Gastrocnemius medialis (tissue), 4 donors: ENCODE measurements around the gene PGS1. TPM values are rescaled to one million over a fixed set of nuclear protein-coding genes. Genes with fewer than 3 reads are reported as not detected.

Experiments used
- ATAC-seq, 2 donors: fragments of 150-250 bp; one replicate each; pipeline ENCODE4 v1.9.1; 2016
- DNase-seq, 2 donors: peaks; one replicate each; pipeline ENCODE4 v3.0.0-alpha.2; 2019
- H3K27ac ChIP-seq, 4 donors: fragments of 200-600 bp; sonication (generic); 1 replicate in 1 of 4; 2 replicates in 3 of 4; pipeline ENCODE4 v1.5.1; 2016 to 2018; ENCODE audit warnings: mild to moderate bottlenecking in 2 of 4, moderate library complexity in 1 of 4
- H3K27me3 ChIP-seq, 3 donors: fragments of 200-600 bp; sonication (generic) in 2 of 3; 1 replicate in 1 of 3; 2 replicates in 2 of 3; pipeline versions ENCODE4 v1.5.1 to v1.6.0; 2016 to 2019; ENCODE audit warnings: mild to moderate bottlenecking in 1 of 3, moderate library complexity in 1 of 3
- H3K36me3 ChIP-seq, 2 donors: fragments of 200-600 bp; sonication (generic) in 1 of 2; one replicate each; pipeline ENCODE4 v1.5.1; 2017 to 2018
- H3K4me1 ChIP-seq, 2 donors: fragments of 200-600 bp; sonication (generic) in 1 of 2; one replicate each; pipeline ENCODE4 v1.5.1; 2016 to 2017; ENCODE audit warnings: mild to moderate bottlenecking in 2 of 2
- H3K4me3 ChIP-seq, 4 donors: fragments of 200-600 bp; sonication (generic) in 3 of 4; 1 replicate in 1 of 4; 2 replicates in 3 of 4; pipeline ENCODE4 v1.5.1; 2016 to 2019; ENCODE audit warnings: mild to moderate bottlenecking in 2 of 4
- H3K9me3 ChIP-seq, 3 donors: fragments of 200-600 bp; sonication (generic) in 2 of 3; 1 replicate in 1 of 3; 2 replicates in 2 of 3; pipeline ENCODE4 v1.5.1; 2016 to 2019
- CTCF ChIP-seq, 5 experiments: fragments of 450-650 bp in 3 of 5; fragments of 200-600 bp in 2 of 5; sonication (generic) in 2 of 5; IDR thresholded peaks in 4 of 5; conservative IDR thresholded peaks in 1 of 5; 1 replicate in 4 of 5; 2 replicates in 1 of 5; pipeline ENCODE4 v1.5.1; 2016 to 2019; ENCODE audit warnings: antibody characterized with exemption in 5 of 5, mild to moderate bottlenecking in 3 of 5, moderate library complexity in 3 of 5
- POLR2A ChIP-seq, 2 donors: fragments of 450-650 bp; IDR thresholded peaks; one replicate each; pipeline ENCODE4 v1.6.1; 2017; ENCODE audit warnings: antibody characterized with exemption in 2 of 2, mild to moderate bottlenecking in 2 of 2, moderate library complexity in 2 of 2
- in situ Hi-C, 4 donors: fragments of 200-750 bp; cut with MboI; loops; one replicate each; pipeline versions ENCODE4 v1.15.0 to v1.8.0; 2017; ENCODE audit warnings: low sequenced_read_pairs in 4 of 4
- intact Hi-C: fragments of 100-400 bp; cut with DNase I; formaldehyde crosslinking; loops from one replicate; pipeline ENCODE4 v1.15.1; 2023; ENCODE audit warnings: low total_unique reads
- total RNA-seq, 4 donors: library from RNA; depleted of rRNA; stranded (reverse); fragments of >200 nt; gene quantifications; one replicate each; pipeline versions ENCODE4 v1.1.0 to v1.2.3, GENCODE V29; 2016

PGS1 gene
- total RNA-seq, 4 donors from 2014 or later = 16.6 to 30.0 (median 21.8) TPM

DNA sequence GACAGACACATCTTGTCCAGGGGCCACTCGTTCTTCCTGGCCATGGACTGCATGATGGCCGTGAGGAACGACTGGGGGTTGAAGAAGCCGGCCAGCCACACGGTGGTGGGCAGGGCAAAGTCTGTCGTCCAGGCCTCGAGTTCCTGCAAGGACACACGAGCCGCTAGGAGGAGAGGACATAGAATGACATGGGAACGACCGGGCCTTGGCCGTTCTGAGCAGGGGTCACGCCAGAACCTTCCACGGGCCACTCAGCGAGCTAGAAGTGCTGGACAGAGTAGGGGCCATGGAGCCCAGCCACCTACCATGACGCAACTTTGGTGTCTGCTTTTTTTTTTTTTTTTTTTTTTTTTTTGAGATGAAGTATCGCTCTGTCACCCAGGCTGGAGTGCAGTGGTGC, 47.0 kb downstream of the PGS1 start:
- TF ChIP-seq POLR2A (IDR thresholded peaks at IDR 0.05) (no peak), CTCF (IDR thresholded peaks at IDR 0.05 in 4 of 5, conservative IDR thresholded peaks at IDR 0.05 in 1 of 5) (no peak)
- peaks cover 0 to 30% of the 10 kb centered on the region in 2 donors for H3K36me3 ChIP-seq
- no peak overlapping the region for H3K4me3 ChIP-seq
- no peaks in the 10 kb centered on the region for H3K9me3 ChIP-seq
- in situ Hi-C loops = loop anchor here in 3 of 4 donors (10.0 kb wide), 4 partner anchors 51 to 141 kb away; partner anchors contain the start of genes PGS1 (in 1 of the 3) and SOCS3 (in 1 of the 3)
- no peaks in the 10 kb centered on the region for H3K4me1 ChIP-seq
- no peaks in the 10 kb centered on the region for H3K27me3 ChIP-seq
- intact Hi-C loops = no loop called here
- no peak overlapping the region for H3K27ac ChIP-seq
- no peak for DNase-seq
- no peak for ATAC-seq

GRCh38 chr17:78426293-78426879, 47.9 kb downstream of the PGS1 start:
- H3K27me3 ChIP-seq = no peaks in the 10 kb centered on the region
- intact Hi-C loops = no loop called here
- H3K4me1 ChIP-seq = no peaks in the 10 kb centered on the region
- no peak overlapping the region for H3K27ac ChIP-seq
- DNase-seq = no peak
- H3K36me3 ChIP-seq = peaks cover 0 to 30% of the 10 kb centered on the region in 2 donors
- no peak overlapping the region for H3K4me3 ChIP-seq
- no peak for ATAC-seq
- TF ChIP-seq POLR2A (IDR thresholded peaks at IDR 0.05) (no peak), CTCF (IDR thresholded peaks at IDR 0.05 in 4 of 5, conservative IDR thresholded peaks at IDR 0.05 in 1 of 5) (no peak)
- H3K9me3 ChIP-seq = no peaks in the 10 kb centered on the region
- in situ Hi-C loops = loop anchor here in 3 of 4 donors (10.0 kb wide), 4 partner anchors 52 to 142 kb away; partner anchors contain the start of genes PGS1 (in 1 of the 3) and SOCS3 (in 1 of the 3)

GRCh38 chr17:78427140-78427539, 48.7 kb downstream of the PGS1 start:
- Histone ChIP-seq H3K4me1 (no peaks in the 10 kb centered on the region), H3K4me3 (no peak overlapping the region), H3K9me3 (no peaks in the 10 kb centered on the region), H3K36me3 (peaks cover 0 to 30% of the 10 kb centered on the region in 2 donors), H3K27ac (no peak overlapping the region), H3K27me3 (no peaks in the 10 kb centered on the region)
- TF ChIP-seq POLR2A (IDR thresholded peaks at IDR 0.05) (no peak), CTCF (IDR thresholded peaks at IDR 0.05 in 4 of 5, conservative IDR thresholded peaks at IDR 0.05 in 1 of 5) (no peak)
- DNase-seq (no peak), ATAC-seq (no peak)
- in situ Hi-C loops (loop anchor here in 3 of 4 donors (10.0 kb wide), 4 partner anchors 52 to 142 kb away; partner anchors contain the start of genes PGS1 (in 1 of the 3) and SOCS3 (in 1 of the 3)), intact Hi-C loops (no loop called here)

DNA sequence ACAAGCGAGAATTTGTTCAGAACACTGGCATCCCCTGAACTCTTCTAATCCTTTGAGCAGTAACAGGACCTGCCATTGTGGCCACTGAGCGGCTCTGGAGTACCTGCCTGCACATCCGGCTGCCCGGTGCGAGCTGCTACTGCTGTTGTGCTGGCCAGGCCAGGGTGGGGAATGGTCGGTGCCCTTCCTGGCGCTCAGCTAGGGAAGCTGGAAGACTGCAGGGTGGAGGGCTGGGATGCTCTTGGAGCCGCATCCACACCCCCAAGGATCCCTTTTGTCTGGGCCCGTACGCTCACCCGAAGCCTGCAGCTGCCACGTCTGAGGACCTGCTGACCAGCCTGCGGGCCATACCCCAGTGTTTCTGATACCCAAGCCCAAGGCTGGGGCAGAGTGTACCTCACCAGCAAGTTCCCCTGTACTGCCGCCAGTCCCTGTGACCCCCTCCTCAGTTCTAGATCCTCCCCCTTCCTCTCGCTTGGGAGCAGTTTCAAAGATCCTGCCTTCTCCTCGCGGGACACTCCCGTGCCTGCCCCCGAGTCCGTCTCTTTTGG, 49.7 kb downstream of the PGS1 start:
- DNase-seq (no peak), ATAC-seq (no peak)
- Histone ChIP-seq H3K9me3 (no peaks in the 10 kb centered on the region), H3K4me3 (no peak overlapping the region), H3K27me3 (no peaks in the 10 kb centered on the region), H3K27ac (no peak overlapping the region), H3K36me3 (peaks cover 0 to 30% of the 10 kb centered on the region in 2 donors), H3K4me1 (no peaks in the 10 kb centered on the region)
- in situ Hi-C loops (loop anchor here in 3 of 4 donors (10.0 kb wide), 4 partner anchors 53 to 143 kb away; partner anchors contain the start of genes PGS1 (in 1 of the 3) and SOCS3 (in 1 of the 3)), intact Hi-C loops (no loop called here)
- no peak for TF ChIP-seq CTCF (IDR thresholded peaks at IDR 0.05 in 4 of 5, conservative IDR thresholded peaks at IDR 0.05 in 1 of 5)
- no peak for TF ChIP-seq POLR2A (IDR thresholded peaks at IDR 0.05)
